Skin of body (tissue), 2 donors: Measurements from ENCODE around the gene ZNF605. TPM values are rescaled to one million over a fixed set of nuclear protein-coding genes. Genes with fewer than 3 reads are reported as not detected.
"Not testable (repeated sequence)": the region's sequence is repeated elsewhere in the genome, so short reads cannot be mapped to it uniquely, and the experiment has no call there.

ENCODE experiments used
- DNase-seq: peaks from one replicate; lab custom pipeline; 2025; lab: John Stamatoyannopoulos, UW
- total RNA-seq: library from RNA; depleted of rRNA; stranded (reverse); fragments of >200 nt; gene quantifications from one replicate; pipeline ENCODE4 v1.2.3, GENCODE V29; 2014

ZNF605 gene
- total RNA-seq, 1 donor from 2014 or later: 14.7 TPM

GRCh38 chr12:132949936-132950837 lies 5.9 kb downstream of the ZNF605 start:
- DNase-seq: no peak

- DNase-seq: no peak
Observed at GRCh38 chr12:132948146-132949066, 7.7 kb downstream of the ZNF605 start.

DNA sequence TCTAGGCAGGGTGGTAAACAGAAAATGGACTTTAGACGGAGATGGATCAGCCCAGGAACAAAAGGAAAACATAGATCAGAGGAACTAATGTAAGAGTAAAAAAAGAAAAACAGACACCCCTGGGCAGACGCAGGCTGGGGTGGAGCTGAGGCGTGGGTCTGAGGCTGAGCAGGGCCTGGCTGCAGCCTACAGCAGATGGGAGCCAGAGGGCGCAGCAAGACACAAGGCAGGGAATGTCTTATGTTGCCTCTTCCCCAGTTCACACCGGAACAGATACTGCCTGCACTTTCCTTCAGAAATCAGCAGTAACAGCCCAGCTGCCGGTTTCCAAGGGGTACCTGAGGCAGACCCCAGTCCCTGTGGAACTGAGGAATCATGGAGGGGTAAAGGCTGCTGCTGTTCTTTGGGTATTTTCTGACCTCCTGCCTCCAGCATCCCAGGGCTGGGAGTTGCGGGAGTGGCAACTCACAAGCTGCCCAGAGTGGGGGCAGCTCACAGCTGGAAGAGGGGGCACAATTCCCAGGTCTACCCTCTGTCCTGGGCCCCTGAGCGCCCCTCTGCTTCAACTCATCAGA lies 9.8 kb downstream of the ZNF605 start:
- no peak for DNase-seq

DNA sequence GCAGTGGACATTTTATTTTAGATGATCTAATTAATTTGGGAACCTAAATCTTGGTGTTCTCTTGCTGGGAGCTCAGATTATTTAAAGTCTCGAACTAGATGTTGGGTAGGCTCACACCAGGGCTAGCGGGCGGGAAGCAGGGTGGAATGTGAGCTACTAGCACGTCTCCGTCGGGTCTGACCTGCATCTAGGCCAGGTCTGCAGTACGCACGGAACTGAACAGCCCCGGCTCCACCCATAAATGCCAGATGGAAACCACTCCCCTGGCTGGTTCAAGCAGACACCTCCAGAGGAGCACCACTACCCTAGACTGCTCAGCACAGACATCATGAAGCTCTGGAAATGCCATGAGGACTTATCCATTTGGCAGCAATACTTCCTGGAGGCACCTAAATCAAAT lies 10.3 kb downstream of the ZNF605 start:
- no peak for DNase-seq

DNA sequence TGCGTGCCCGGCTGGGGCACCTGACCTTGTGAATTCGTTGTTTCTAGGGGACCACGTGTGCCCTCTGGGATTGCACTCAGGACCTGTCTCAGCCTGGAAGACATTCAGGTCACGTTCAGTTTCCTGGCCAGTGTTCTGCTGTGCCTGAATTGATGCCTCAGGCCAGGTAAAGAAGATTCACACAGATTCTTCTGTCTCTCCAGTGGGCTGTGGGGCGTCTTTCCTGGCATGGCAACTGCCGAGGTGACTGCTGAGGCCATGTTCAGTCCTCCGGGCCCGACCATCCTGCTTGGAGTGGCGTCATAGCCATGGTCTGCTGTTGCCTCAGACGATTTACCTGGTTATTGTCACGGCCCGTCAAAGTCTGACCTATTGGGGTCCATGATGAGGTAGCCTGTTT lies 13.5 kb downstream of the ZNF605 start:
- DNase-seq: no peak

GRCh38 chr12:132941336-132941954 lies 14.7 kb downstream of the ZNF605 start:
- no peak for DNase-seq

- no peak for DNase-seq
Observed at GRCh38 chr12:132940071-132940719, 15.9 kb downstream of the ZNF605 start.

DNA sequence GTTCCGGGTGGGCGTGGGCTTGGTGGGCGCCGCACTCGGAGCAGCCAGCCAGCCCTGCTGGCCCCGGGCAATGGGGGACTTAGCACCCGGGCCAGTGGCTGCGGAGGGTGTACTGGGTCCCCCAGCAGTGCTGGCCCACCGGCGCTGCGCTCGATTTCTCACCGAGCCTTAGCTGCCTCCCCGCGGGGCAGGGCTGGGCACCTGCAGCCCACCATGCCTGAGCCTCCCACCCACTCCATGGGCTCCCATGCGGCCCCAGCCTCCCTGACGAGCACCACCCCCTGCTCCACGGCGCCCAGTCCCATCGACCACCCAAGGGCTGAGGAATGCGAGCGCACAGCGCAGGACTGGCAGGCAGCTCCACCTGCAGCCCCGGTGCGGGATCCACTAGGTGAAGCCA lies 17.3 kb downstream of the ZNF605 start:
- not testable (repeated sequence) for DNase-seq

DNA sequence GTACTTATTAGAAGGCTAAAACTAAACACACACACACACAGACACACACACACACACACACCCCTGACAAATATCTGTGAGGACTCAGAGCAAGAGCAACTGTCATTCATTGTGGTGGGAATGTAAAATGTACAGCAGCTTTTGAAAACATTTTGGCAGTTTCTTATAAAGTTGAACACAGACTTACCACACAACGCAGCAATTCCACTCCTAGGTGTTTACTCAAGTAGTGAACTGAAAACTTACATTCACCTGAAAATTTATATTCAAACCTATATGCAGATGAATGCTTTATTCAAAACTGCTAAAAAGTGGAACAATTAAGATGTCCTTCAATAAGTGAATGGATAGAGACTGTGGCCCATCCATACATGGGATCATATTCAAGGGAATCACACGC lies 18.6 kb downstream of the ZNF605 start:
- DNase-seq: no peak

GRCh38 chr12:132936921-132937320 lies 19.2 kb downstream of the ZNF605 start:
- not testable (repeated sequence) for DNase-seq

GRCh38 chr12:132936163-132936562 lies 19.9 kb downstream of the ZNF605 start:
- no peak for DNase-seq

GRCh38 chr12:132926415-132926833 lies 29.7 kb downstream of the ZNF605 start:
- no peak for DNase-seq

- DNase-seq: no peak
Observed at GRCh38 chr12:132925597-132926414, 30.3 kb downstream of the ZNF605 start.

GRCh38 chr12:132924356-132924755 lies 31.8 kb downstream of the ZNF605 start:
- DNase-seq: no peak

DNA sequence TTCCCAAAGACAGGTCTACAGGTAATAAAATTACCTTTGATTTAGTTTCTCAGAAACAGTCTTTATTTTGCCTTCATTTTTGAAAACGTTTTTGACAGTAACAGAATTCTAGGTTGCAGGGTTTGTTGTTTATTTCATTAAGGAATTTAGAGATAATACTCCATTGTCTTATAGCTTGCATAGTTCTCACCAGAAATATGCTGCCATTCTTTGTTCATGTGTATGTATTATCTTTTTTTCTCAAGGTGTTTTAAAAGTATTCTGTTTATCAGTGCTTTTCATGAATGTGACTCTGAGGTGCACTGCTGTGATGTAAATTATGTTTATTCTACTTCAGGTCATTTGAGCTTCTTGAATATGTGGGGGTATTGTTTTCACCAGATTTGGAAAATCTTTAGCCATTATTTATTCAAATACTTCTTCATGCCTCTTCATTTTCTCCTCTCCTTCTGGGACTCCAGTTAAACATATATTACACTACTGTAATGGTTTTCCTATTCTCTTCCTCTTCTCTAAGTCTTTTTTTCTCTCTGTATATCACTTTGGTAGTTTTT lies 32.7 kb downstream of the ZNF605 start:
- no peak for DNase-seq

GRCh38 chr12:132922676-132923075 lies 33.4 kb downstream of the ZNF605 start:
- DNase-seq: no peak

GRCh38 chr12:132921685-132922084 lies 34.4 kb downstream of the ZNF605 start:
- DNase-seq: no peak

DNA sequence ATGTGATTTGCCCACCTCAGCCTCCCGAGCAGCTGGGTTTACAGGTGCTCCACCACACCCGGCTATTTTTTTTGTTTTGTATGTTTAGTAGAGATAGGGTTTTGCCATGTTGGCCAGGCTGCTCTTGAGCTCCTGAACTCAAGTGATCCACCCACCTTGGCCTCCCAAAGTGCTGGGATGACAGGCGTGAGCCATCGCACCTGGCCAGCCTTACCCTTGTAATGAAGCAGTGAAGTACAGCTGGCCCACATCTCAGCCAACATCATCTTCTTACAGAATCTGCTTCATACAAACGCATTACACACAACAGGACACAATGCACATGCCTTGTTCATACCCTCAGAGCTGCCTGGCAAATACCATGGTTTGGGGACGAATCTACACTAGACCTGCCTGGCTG lies 37.4 kb downstream of the ZNF605 start:
- DNase-seq: no peak

- DNase-seq: peak; percentile 42
Observed at GRCh38 chr12:132909030-132909368, 47.1 kb downstream of the ZNF605 start.
